ENCODE results near the gene P4HTM. TPM values are rescaled to one million over a fixed set of nuclear protein-coding genes. Genes with fewer than 3 reads are reported as not detected.
A peak's percentile ranks its signal among the peaks of the same experiment; 100 is the strongest.

The P4HTM gene
- total and polyA plus RNA-seq, 2 of the 4 experiments (the other 2 are of a cell fraction), result 10.4 to 26.1 TPM

DNA sequence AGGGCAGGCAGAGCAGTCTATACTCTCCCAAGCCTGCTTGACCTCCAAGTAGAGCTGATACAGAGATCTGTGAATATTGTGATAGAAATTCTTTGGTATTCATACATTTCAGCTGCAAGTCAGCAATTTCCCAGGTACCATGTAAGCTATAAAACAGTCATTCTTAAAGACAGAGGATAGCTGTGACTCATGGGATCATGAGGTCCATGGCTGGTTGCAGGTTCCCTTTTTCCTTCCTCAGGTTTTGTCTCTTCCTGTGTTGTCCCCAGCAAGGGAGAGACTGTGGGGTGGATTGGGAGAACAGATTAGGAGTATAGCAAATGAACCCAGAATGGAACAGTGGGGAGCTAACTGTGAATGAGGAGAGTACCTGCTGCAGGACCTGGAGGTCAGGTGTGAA is 5.4 kb upstream of the P4HTM start:
- no peak overlapping the region for H2BK15ac ChIP-seq (ENCODE audit: low read depth, low read length)
- no peak overlapping the region for H3K14ac ChIP-seq (replicated peaks; ENCODE audit: low read depth, low read length)
- TF ChIP-seq MAFK (IDR thresholded peaks at IDR 0.05; ENCODE audit: low read depth, low read length), result peak; percentile 29; the same call in 1 of the 2 replicates
- TF ChIP-seq RAD21 (IDR thresholded peaks at IDR 0.05; ENCODE audit: low read length), result no peak
- intact Hi-C loops (cut with micrococcal nuclease) (no loop called here), dilution Hi-C loops (cut with HindIII; ENCODE audit: low sequenced_read_pairs, unreplicated experiment) (no loop called here), in situ Hi-C loops (cut with MboI; ENCODE audit: low sequenced_read_pairs) (no loop called here)
- no peak overlapping the region for H3K56ac ChIP-seq (ENCODE audit: extremely low read depth, insufficient read depth, low read length)
- H3K9ac ChIP-seq (ENCODE audit: low read depth, low read length), result no peak overlapping the region
- H3K27me3 ChIP-seq (ENCODE audit: control insufficient read depth, insufficient read depth, low read length), result no peaks in the 10 kb centered on the region
- no peak overlapping the region for H4K8ac ChIP-seq (ENCODE audit: low read depth in 2 of 2, low read length in 2 of 2)
- no peak overlapping the region for H3K23ac ChIP-seq (ENCODE audit: low read depth, low read length)
- H3K9me1 ChIP-seq (ENCODE audit: insufficient read depth, low read length), result no peaks in the 10 kb centered on the region
- H3K4me2 ChIP-seq (ENCODE audit: low read depth, low read length), result no peak overlapping the region
- BruUV-seq (replicated peaks), result no TSS peak
- H3K4me1 ChIP-seq (ENCODE audit: control insufficient read depth, insufficient read depth, low read length), result peaks cover 4% of the 10 kb centered on the region
- H2AK5ac ChIP-seq (ENCODE audit: low read depth, low read length), result no peak overlapping the region
- no peak overlapping the region for H3K4me3 ChIP-seq (ENCODE audit: insufficient read depth, low read depth, low read length)
- CTCF ChIA-PET, result interaction anchor here (1.0 kb wide), 1 partner anchor 10 kb away, joined by 4 read pairs; no protein-coding TSS in a partner anchor
- H3K27ac ChIP-seq (ENCODE audit: insufficient read depth, low read length), result no peak overlapping the region
- peaks cover 43% of the 10 kb centered on the region for H3K36me3 ChIP-seq (ENCODE audit: control insufficient read depth, insufficient read depth, low read length)
- no peak overlapping the region for H4K5ac ChIP-seq (ENCODE audit: low read depth, low read length)
- no peak overlapping the region for H2AK9ac ChIP-seq (replicated peaks; ENCODE audit: low read depth, low read length, poor library complexity)
- H3K9me3 ChIP-seq (ENCODE audit: control insufficient read depth, insufficient read depth, low read length), result no peaks in the 10 kb centered on the region
- no peak overlapping the region for H3K18ac ChIP-seq (ENCODE audit: low read depth, low read length)
- DNase-seq (peak; percentile 27), ATAC-seq (ENCODE audit: low read depth) (no peak)
- no peaks in the 10 kb centered on the region for H4K20me1 ChIP-seq (ENCODE audit: insufficient read depth, low read length)
- no peak overlapping the region for H4K91ac ChIP-seq (ENCODE audit: insufficient read depth, low read depth, low read length)
- H2BK20ac ChIP-seq (ENCODE audit: low read depth, low read length), result no peak overlapping the region
- H2BK5ac ChIP-seq (ENCODE audit: low read depth, low read length, poor library complexity, severe bottlenecking), result no peak overlapping the region
- no peak overlapping the region for H2AFZ ChIP-seq (replicated peaks; ENCODE audit: low read length, poor library complexity)
- H2BK120ac ChIP-seq (ENCODE audit: low read depth, low read length), result no peak overlapping the region
- peaks cover 24 to 26% of the 10 kb centered on the region in 2 experiments for H3K79me1 ChIP-seq (ENCODE audit: low read depth in 1 of 2, low read length in 2 of 2)
- POLR2A ChIA-PET (ENCODE audit: unreplicated experiment), result no interaction called here
- H3K4ac ChIP-seq (ENCODE audit: low read depth, low read length), result no peak overlapping the region

All from IMR-90 (cell line).